ENCODE data around the gene C1QTNF5. TPM values are rescaled to one million over a fixed set of nuclear protein-coding genes. Genes with fewer than 3 reads are reported as not detected.

C1QTNF5 gene
- total and polyA plus RNA-seq, 2 of the 8 experiments (the other 6 are each of a cell fraction or from before 2014, with no cell fraction given) = 2.2 to 2.7 TPM

DNA sequence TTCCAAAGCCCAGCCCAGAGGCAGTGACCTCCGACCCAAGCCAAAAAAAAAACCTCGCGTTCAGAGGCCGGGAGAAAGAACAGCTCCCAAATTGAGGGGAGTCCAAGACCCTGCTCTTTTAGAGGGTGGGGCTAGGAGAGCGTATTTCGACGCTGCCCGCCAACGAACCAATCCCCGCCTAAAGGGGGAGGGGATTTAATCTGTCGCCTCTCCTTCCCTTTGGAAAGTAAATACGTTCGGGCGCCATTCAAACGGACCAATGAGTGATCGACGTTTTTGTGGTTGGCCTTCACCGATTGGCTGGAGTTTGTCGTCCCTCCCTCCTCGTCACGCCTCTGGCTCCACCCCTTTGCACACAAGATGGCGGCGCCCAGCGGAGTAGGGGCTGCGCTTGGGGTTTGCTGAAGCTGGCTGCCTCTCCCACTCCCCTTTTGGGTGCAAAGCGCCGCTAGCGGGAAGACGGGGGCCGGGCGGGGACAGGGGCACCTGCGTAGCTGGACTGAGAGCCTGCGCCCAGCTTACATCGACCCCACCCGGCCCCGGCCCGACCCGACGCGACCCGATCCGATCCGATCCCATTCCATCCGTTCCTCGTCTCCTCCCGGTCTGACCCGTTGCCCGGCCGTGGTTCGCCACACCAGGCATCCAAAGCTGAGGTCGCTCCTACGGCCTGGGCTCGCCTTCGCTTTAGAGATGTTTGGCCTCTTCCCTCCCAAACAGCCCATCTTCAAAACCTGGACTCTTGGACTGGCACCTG lies 6.3 kb downstream of the C1QTNF5 start, which contains the start of gene RNF26 (continued):
- TF ChIP-seq HDAC2 (IDR thresholded peaks at IDR 0.05; ENCODE audit: borderline replicate concordance in 1 of 2, low read depth in 2 of 2, low read length in 2 of 2) (peak in 1 of 2 experiments; percentile 84; a peak in 1 of 4 replicates), CTCF (IDR thresholded peaks at IDR 0.05; ENCODE audit: control extremely low read depth in 1 of 3, insufficient read depth in 1 of 3, low read depth in 1 of 3, low read length in 3 of 3) (no peak), SIN3A (conservative IDR thresholded peaks at IDR 0.05 in 1 of 2, IDR thresholded peaks at IDR 0.05 in 1 of 2; ENCODE audit: low read depth in 1 of 2, low read length in 2 of 2) (0 out of 4 replicates have a peak, but pooled peaks of 1 of the 2 experiments have one; percentile 63), CREB1 (IDR thresholded peaks at IDR 0.05) (peak; percentile 90), KDM4A (IDR thresholded peaks at IDR 0.05; ENCODE audit: low read depth, low read length, severe bottlenecking) (peak; percentile 62), EGR1 (IDR thresholded peaks at IDR 0.05; ENCODE audit: borderline replicate concordance, low read depth, low read length) (no peak), YY1 (IDR thresholded peaks at IDR 0.05; ENCODE audit: low read depth, low read length) (peak; percentile 98), CEBPB (IDR thresholded peaks at IDR 0.05; ENCODE audit: low read depth, low read length) (no peak), SP1 (IDR thresholded peaks at IDR 0.05; ENCODE audit: low read depth, low read length) (peak; percentile 98), JUND (IDR thresholded peaks at IDR 0.05; ENCODE audit: low read length) (0 out of 2 replicates have a peak, but pooled peaks have one; percentile 48), SAP30 (IDR thresholded peaks at IDR 0.05; ENCODE audit: insufficient read depth, insufficient replicate concordance, low read length) (no peak), BACH1 (IDR thresholded peaks at IDR 0.05; ENCODE audit: low read length) (no peak), CHD2 (IDR thresholded peaks at IDR 0.05; ENCODE audit: low read length) (peak; percentile 77), HDAC6 (IDR thresholded peaks at IDR 0.05; ENCODE audit: low read depth, low read length) (no peak)

Data from H1 (cell line).